Hematopoietic multipotent progenitor cell treated with erythropoietin and hydrocortisone succinate and interleukin-3 and kit ligand, for 15 days (in vitro differentiated cells): ENCODE measurements around the gene SBF2.

Source experiments
- DNase-seq: peaks from one replicate; pipeline ENCODE4 v3.0.0-alpha.2; 2015; ENCODE audit warnings: low spot score

Gene SBF2

GRCh38 chr11:9806946-9807687 lies 486.9 kb downstream of the SBF2 start:
- no peak for DNase-seq

GRCh38 chr11:9804419-9804902 lies 489.6 kb downstream of the SBF2 start:
- DNase-seq: no peak

- DNase-seq: no peak
Measured at GRCh38 chr11:9803685-9804418, 490.2 kb downstream of the SBF2 start.

GRCh38 chr11:9802291-9802861 lies 491.6 kb downstream of the SBF2 start:
- no peak for DNase-seq

- DNase-seq: no peak
Measured at GRCh38 chr11:9799886-9800285, 494.1 kb downstream of the SBF2 start.

- DNase-seq: no peak
Measured at GRCh38 chr11:9797300-9797699, 496.7 kb downstream of the SBF2 start.

- no peak for DNase-seq
Measured at GRCh38 chr11:9796854-9797253, 497.2 kb downstream of the SBF2 start.

GRCh38 chr11:9796266-9796665 lies 497.8 kb downstream of the SBF2 start:
- no peak for DNase-seq

- peak; percentile 39 for DNase-seq
Measured at GRCh38 chr11:9790703-9791102, 503.3 kb downstream of the SBF2 start.

- DNase-seq: peak; percentile 92
Measured at GRCh38 chr11:9789910-9790309, 504.1 kb downstream of the SBF2 start.

GRCh38 chr11:9787981-9788521 lies 506.0 kb downstream of the SBF2 start:
- no peak for DNase-seq

- DNase-seq: no peak
Measured at GRCh38 chr11:9787260-9787659, 506.8 kb downstream of the SBF2 start.

GRCh38 chr11:9784602-9785315 lies 509.3 kb downstream of the SBF2 start:
- DNase-seq: peak; percentile 82

- DNase-seq: peak; percentile 34
Measured at GRCh38 chr11:9783986-9784385, 510.0 kb downstream of the SBF2 start.

- DNase-seq: no peak
Measured at GRCh38 chr11:9780929-9781328, 513.1 kb downstream of the SBF2 start.

- no peak for DNase-seq
Measured at GRCh38 chr11:9777525-9777924, 516.5 kb downstream of the SBF2 start.

GRCh38 chr11:9777066-9777465 lies 517.0 kb downstream of the SBF2 start:
- DNase-seq: no peak

- DNase-seq: no peak
Measured at GRCh38 chr11:9776203-9776602, 517.8 kb downstream of the SBF2 start.

GRCh38 chr11:9775398-9775779 lies 518.6 kb downstream of the SBF2 start:
- no peak for DNase-seq

- DNase-seq: no peak
Measured at GRCh38 chr11:9774591-9775397, 519.2 kb downstream of the SBF2 start.

GRCh38 chr11:9774109-9774508 lies 519.9 kb downstream of the SBF2 start:
- DNase-seq: no peak
